Effector CD8-positive, alpha-beta T cell (primary cell): ENCODE data around the gene PHF21B.
"Not testable (repeated sequence)": the region's sequence is repeated elsewhere in the genome, so short reads cannot be mapped to it uniquely, and the experiment has no call there.

ENCODE experiments used
- DNase-seq: peaks from one replicate; lab custom pipeline; 2025; lab: John Stamatoyannopoulos, UW

PHF21B gene

DNA sequence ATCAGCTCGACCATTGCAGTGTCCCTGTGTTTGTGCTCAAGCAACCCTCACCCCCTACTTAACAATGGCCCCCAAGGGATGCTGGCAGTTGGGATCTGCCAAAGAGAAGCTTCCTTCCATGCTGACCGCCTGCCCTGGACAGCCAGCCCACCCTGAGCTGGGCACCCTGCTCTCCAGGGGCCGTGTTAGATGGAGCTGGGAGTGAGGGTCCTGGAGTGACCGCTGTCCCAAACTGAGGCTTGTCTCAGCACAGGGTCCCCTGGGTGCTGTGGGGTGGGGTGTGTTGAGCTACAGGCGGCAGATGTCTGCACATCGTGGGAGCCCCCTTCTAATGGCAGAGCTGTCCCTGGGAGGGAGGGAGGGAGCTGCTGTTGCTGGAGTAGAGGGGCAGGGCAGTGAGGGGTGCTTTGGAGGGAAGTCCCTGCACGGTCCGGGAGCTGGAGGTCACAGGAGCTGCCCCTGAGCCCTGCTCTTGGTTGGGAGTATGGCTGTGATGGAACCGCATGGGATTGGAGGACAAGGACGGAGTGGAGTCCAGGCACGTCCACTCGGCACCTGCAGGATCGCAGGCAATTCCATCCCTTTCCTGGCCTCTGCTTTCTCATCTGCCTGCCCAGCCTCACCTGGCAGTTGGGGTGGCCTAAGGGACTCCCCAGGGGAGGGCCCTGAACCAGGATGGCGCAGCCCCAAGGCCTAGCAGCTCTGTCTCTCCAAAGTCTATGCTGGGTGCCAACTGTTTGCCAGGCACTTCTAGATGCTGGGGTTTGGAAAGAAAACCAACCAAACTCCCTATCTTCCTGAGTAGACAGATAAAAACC, 131.1 kb downstream of the PHF21B start:
- no peak for DNase-seq

- no peak for DNase-seq
Measured at GRCh38 chr22:44876921-44877320, 132.9 kb downstream of the PHF21B start.

DNA sequence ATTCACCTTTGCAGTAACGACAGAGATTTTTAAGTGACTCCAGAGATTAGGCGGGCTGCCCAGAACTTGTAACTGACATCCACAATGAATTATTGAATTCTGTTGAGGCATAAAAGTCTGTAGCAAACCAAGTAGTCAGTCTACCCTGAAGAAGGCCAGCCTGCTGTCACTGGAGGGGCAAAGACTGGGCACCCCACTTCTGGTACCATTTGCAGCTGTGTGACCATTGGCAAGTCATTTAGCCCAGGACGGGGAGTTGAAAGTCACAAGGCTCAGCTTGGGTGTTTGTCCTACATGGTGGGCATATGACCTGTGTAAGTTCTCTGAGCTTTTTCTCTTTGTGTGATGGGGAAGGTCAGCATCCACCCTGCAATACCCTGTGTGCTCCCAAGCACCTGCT, 138.0 kb downstream of the PHF21B start:
- no peak for DNase-seq

- DNase-seq: no peak
Measured at GRCh38 chr22:44870021-44870420, 139.8 kb downstream of the PHF21B start.

DNA sequence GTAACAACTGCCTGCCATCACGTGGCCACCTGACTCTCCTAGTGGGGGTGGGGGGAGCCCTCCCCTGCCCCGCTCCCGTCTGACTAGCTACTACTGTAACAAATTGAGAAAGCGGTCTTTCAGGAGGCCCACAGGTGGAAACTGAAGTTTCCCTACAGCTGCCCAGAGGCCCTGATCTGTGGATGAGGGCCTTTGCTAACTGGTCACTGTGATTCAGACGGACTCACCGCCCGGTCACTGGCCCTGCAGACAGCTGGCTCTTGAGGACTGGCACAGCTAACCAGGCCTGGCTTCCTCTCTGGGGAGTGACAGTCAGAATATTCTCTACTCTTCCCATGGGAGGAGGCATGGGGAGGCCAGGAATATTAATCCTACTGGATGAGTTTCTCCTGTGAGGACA, 140.6 kb downstream of the PHF21B start:
- no peak for DNase-seq

DNA sequence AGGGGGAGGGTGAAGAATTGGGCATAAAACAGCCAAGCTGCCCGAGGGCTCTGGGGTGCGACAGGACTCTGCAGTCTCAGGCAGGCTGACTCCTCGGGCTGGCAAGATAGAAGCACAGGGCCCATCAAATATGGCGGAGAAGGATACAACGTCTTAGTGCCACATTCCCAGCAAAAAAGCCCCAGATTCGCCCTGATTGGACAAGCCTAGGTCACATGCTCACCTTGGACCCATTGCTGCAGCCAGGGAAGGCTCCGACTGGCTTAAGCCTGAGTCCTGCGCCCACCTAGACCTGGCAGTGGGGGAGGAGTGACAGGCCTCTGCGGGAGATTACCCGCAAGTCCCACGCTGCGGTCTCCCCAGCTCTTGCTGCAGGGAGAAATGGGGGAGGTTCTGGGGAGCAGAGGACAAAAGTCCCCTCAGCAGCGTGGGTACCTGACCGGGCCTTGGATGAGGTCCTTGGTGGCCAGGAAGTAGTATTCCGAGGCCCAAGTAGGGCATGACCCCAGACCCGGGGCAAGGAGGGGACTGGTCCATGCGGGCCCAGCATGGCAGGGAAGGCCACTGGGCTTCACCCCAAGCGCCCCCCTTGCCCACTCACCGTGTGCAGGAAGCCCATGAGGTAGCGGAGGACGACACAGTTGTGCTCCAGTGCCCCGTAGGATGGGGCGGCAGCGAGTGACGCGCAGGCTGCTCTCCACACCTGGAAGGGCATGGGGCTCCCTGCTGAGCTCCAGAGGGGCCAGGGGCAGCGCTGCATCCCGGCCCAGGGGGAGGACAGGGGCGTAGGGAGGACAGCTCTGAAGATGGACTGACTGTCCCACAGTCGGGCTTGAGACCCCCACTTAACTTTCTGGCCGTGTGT, 144.4 kb downstream of the PHF21B start:
- no peak for DNase-seq

GRCh38 chr22:44862981-44863860, 146.6 kb downstream of the PHF21B start:
- DNase-seq: no peak

GRCh38 chr22:44862281-44862680, 147.5 kb downstream of the PHF21B start:
- DNase-seq: no peak

DNA sequence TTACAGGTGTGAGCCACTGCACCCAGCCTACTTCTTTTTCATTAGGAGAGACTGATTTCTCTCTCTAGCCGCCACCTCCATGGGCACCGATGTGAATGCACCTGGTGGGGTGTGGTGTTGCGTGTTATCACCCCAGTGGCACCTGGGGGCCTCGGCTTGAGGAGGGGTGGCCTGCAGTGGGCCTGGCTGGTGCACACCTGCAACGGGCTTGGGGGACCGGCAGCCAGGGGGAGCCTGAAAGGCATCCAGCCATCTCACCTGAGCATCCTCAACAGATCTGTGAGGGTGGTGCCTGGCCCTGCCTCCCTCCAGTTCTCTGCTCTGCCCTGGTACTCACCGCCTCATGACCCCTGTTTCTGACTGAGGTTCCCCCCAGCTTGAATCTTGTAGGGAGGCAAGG, 148.6 kb downstream of the PHF21B start:
- no peak for DNase-seq

- DNase-seq: no peak
Measured at GRCh38 chr22:44860311-44860710, 149.5 kb downstream of the PHF21B start.

GRCh38 chr22:44859641-44860040, 150.2 kb downstream of the PHF21B start:
- DNase-seq: no peak

GRCh38 chr22:44858819-44859218, 151.0 kb downstream of the PHF21B start:
- not testable (repeated sequence) for DNase-seq

DNA sequence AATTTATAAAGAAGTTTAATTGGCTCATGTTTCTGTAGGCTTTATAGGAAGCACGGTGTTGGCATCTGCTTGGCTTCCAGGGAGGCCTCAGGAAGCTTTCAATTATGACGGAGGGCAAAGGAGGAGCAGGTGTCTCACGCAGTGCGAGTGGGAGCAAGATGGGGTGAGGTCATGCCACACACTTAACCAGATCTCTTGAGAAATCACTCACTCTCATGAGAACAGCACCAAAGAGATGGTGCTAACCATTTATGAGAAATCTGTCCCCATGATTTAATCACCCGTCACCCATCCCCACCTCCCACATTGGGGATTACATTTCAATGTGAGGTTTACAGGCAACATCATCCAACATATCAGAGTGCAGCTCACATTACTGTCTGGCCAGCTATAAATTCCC, 153.9 kb downstream of the PHF21B start:
- no peak for DNase-seq

GRCh38 chr22:44854641-44855040, 155.2 kb downstream of the PHF21B start:
- DNase-seq: not testable (repeated sequence)

DNA sequence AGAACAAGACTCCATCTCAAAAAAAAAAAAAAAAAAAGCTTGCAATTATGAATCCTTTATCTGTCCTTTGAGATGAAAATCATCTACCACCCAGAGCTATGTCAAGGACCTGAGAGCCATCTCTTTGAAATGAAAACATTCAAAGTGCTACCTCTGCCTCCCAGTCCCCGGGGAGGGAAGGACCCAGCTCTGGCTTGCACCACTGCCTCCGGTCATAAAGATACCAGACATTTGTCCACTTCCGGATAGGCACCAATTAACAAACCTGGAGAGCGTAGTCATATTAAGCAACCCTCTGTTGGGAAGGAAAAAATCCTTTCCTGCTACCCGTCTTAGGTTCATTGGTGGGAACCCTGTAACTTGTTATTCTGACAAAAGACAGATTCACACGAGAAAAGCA, 158.9 kb downstream of the PHF21B start:
- DNase-seq: no peak

GRCh38 chr22:44848791-44849420, 160.9 kb downstream of the PHF21B start:
- no peak for DNase-seq

DNA sequence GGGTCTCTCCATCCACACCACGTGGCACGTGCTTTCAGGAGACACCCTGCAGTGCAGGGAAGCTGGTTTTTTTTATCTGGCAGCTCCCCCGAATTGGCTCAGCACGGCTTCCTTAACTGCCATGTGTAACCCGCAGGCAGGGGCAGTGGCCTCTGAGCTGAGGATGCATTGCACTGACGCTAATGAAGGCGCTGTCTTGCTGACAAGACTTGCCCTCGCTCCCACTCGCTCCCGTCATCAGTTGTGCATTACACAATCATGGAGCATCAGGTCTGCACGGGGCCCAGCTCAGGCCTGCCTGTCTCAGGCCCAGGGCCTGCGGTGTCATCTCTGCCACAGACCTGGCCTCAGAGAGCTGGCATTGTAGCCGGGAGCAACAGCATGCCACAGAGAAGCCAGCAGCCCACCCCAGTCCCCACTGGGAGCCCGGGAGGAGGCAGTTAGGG, 161.5 kb downstream of the PHF21B start:
- DNase-seq: no peak

GRCh38 chr22:44847892-44848291, 161.9 kb downstream of the PHF21B start:
- no peak for DNase-seq

GRCh38 chr22:44847380-44847779, 162.4 kb downstream of the PHF21B start:
- no peak for DNase-seq

DNA sequence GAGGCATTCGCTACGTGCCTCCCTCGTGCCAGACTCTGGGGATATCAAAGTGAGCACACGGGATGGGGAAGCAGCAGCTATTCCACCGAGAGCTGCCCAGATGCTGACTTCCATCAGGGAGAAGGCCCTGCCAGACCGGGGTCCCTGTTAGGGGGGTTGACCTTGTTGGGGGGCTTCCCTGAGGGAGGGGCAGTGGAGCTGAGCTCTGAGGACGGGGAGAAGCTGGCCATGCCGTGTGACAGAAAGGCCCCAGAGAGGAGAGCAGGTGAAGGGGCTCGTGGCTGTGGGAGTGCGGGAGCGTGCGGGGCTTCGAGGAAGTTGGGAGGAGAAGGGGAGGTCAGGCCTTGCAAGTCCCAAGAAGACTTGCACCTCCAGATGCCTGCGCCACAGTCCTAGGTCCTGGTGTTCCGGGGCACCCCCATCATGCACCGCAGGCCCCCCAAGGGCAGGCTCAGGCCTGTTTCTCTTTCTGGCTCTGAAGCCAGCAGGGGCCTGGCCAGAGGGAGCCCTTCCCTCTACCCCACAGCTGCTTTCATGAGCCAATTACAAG, 163.0 kb downstream of the PHF21B start:
- no peak for DNase-seq
